NCI-H2081 (cell line): ENCODE data around the gene CYP46A1.

Experiments
- DNase-seq, 2 experiments: peaks; one replicate each; lab custom pipeline; 2025; lab: John Stamatoyannopoulos, UW

Gene CYP46A1

GRCh38 chr14:99689266-99690236, 5.5 kb downstream of the CYP46A1 start:
- DNase-seq: no peak

- DNase-seq: no peak
These were observed 6.5 kb downstream of the CYP46A1 start for GRCh38 chr14:99690636-99691035.

GRCh38 chr14:99691111-99691885, 7.2 kb downstream of the CYP46A1 start:
- DNase-seq: no peak

GRCh38 chr14:99693918-99694317, 9.8 kb downstream of the CYP46A1 start:
- no peak for DNase-seq

GRCh38 chr14:99696929-99697328, 12.8 kb downstream of the CYP46A1 start:
- no peak for DNase-seq

- no peak for DNase-seq
These were observed 14.1 kb downstream of the CYP46A1 start for GRCh38 chr14:99698236-99698635.

GRCh38 chr14:99698642-99699041, 14.5 kb downstream of the CYP46A1 start:
- no peak for DNase-seq

- DNase-seq: no peak
These were observed 15.1 kb downstream of the CYP46A1 start for GRCh38 chr14:99699085-99699760.

GRCh38 chr14:99699861-99700260, 15.8 kb downstream of the CYP46A1 start:
- no peak for DNase-seq

- no peak for DNase-seq
These were observed 16.3 kb downstream of the CYP46A1 start for GRCh38 chr14:99700379-99700778.

GRCh38 chr14:99701260-99701659, 17.2 kb downstream of the CYP46A1 start:
- DNase-seq: no peak

- DNase-seq: no peak
These were observed 18.0 kb downstream of the CYP46A1 start for GRCh38 chr14:99702115-99702514.

GRCh38 chr14:99703381-99703780, 19.3 kb downstream of the CYP46A1 start:
- no peak for DNase-seq

- no peak for DNase-seq
These were observed 19.9 kb downstream of the CYP46A1 start for GRCh38 chr14:99704037-99704436.

GRCh38 chr14:99706107-99706900, 22.2 kb downstream of the CYP46A1 start:
- no peak for DNase-seq

GRCh38 chr14:99707420-99707819, 23.3 kb downstream of the CYP46A1 start:
- DNase-seq: no peak

- no peak for DNase-seq
These were observed 23.8 kb downstream of the CYP46A1 start for GRCh38 chr14:99707921-99708320.

- DNase-seq: no peak
These were observed 24.4 kb downstream of the CYP46A1 start for GRCh38 chr14:99708449-99708848.

- DNase-seq: no peak
These were observed 29.9 kb downstream of the CYP46A1 start for GRCh38 chr14:99713972-99714371.

- DNase-seq: no peak
These were observed 31.3 kb downstream of the CYP46A1 start for GRCh38 chr14:99715266-99716000.
